Neural cell (in vitro differentiated cells): Measurements from ENCODE around the gene MYL7.

Experiments used
- EP300 ChIP-seq: fragments of 450-650 bp; conservative IDR thresholded peaks from 2 replicates; pipeline ENCODE4 v1.6.1; 2014; ENCODE audit warnings: antibody characterized with exemption, mild to moderate bottlenecking, moderate library complexity; ENCODE audit not compliant: poor library complexity, severe bottlenecking
- POLR2AphosphoS5 ChIP-seq: IDR thresholded peaks from 2 replicates; pipeline ENCODE4 v1.6.1; 2012
- RAD21 ChIP-seq: fragments of 450-650 bp; conservative IDR thresholded peaks from 2 replicates; pipeline ENCODE4 v1.6.1; 2014; ENCODE audit warnings: antibody characterized with exemption, mild to moderate bottlenecking, moderate library complexity
- SMC3 ChIP-seq: fragments of 450-650 bp; conservative IDR thresholded peaks from 2 replicates; pipeline ENCODE4 v1.6.1; 2014; ENCODE audit warnings: antibody characterized with exemption, mild to moderate bottlenecking, moderate library complexity; ENCODE audit not compliant: poor library complexity
- TAF1 ChIP-seq: IDR thresholded peaks from 2 replicates; pipeline ENCODE4 v1.6.1; 2012; ENCODE audit warnings: low read depth
- TF ChIP-seq, protein P1 (sequence below): fragments of 450-650 bp; IDR thresholded peaks from 2 replicates; pipeline ENCODE4 v1.5.1; 2014; ENCODE audit warnings: antibody characterized with exemption, mild to moderate bottlenecking, moderate library complexity; ENCODE audit not compliant: poor library complexity, severe bottlenecking
- TF ChIP-seq, protein P2 (sequence below): IDR thresholded peaks from 2 replicates; pipeline ENCODE4 v1.6.1; 2012; ENCODE audit warnings: borderline replicate concordance

DNA sequence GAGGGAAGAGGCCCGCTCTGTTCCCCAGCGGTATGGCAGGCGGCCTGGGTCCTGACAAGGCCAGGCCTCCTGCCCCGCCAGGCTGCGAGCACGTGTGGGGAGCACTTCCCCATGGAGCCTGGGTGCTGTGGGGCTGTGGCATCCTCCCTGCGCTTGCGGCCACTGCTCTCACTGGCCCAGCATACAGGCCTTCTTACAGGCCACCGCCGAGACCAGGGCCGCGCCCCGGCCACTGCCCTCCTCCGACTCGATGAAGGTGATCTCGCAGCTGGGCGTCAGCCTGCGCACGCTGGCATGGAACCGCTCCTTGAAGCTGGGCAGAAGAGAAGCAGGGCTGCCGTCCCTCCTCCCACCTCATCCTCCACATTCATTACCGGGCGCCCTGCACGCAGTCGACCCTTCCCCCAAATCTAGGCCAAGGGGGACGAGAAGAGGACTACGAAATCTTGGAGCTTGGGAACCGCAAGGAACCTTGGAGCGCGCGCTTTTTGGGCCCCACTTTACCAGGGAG lies 3.9 kb upstream of the MYL7 start:
- TF ChIP-seq, protein P1, sequence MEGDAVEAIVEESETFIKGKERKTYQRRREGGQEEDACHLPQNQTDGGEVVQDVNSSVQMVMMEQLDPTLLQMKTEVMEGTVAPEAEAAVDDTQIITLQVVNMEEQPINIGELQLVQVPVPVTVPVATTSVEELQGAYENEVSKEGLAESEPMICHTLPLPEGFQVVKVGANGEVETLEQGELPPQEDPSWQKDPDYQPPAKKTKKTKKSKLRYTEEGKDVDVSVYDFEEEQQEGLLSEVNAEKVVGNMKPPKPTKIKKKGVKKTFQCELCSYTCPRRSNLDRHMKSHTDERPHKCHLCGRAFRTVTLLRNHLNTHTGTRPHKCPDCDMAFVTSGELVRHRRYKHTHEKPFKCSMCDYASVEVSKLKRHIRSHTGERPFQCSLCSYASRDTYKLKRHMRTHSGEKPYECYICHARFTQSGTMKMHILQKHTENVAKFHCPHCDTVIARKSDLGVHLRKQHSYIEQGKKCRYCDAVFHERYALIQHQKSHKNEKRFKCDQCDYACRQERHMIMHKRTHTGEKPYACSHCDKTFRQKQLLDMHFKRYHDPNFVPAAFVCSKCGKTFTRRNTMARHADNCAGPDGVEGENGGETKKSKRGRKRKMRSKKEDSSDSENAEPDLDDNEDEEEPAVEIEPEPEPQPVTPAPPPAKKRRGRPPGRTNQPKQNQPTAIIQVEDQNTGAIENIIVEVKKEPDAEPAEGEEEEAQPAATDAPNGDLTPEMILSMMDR, result no peak
- TF ChIP-seq POLR2AphosphoS5 (no peak), SMC3 (no peak), RAD21 (no peak), EP300 (no peak), TAF1 (no peak)
- TF ChIP-seq, protein P2, sequence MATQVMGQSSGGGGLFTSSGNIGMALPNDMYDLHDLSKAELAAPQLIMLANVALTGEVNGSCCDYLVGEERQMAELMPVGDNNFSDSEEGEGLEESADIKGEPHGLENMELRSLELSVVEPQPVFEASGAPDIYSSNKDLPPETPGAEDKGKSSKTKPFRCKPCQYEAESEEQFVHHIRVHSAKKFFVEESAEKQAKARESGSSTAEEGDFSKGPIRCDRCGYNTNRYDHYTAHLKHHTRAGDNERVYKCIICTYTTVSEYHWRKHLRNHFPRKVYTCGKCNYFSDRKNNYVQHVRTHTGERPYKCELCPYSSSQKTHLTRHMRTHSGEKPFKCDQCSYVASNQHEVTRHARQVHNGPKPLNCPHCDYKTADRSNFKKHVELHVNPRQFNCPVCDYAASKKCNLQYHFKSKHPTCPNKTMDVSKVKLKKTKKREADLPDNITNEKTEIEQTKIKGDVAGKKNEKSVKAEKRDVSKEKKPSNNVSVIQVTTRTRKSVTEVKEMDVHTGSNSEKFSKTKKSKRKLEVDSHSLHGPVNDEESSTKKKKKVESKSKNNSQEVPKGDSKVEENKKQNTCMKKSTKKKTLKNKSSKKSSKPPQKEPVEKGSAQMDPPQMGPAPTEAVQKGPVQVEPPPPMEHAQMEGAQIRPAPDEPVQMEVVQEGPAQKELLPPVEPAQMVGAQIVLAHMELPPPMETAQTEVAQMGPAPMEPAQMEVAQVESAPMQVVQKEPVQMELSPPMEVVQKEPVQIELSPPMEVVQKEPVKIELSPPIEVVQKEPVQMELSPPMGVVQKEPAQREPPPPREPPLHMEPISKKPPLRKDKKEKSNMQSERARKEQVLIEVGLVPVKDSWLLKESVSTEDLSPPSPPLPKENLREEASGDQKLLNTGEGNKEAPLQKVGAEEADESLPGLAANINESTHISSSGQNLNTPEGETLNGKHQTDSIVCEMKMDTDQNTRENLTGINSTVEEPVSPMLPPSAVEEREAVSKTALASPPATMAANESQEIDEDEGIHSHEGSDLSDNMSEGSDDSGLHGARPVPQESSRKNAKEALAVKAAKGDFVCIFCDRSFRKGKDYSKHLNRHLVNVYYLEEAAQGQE, result no peak
